ENCODE results near the gene ASB7.

Gene ASB7

GRCh38 chr15:100682468-100682867 is 80.1 kb downstream of the ASB7 start:
- in situ Hi-C loops (cut with HindIII; ENCODE audit: low sequenced_read_pairs) = no loop called here

- in situ Hi-C loops (cut with HindIII; ENCODE audit: low sequenced_read_pairs) = no loop called here
Observed at GRCh38 chr15:100683434-100683833, 81.0 kb downstream of the ASB7 start.

- in situ Hi-C loops (cut with HindIII; ENCODE audit: low sequenced_read_pairs) = no loop called here
Observed at GRCh38 chr15:100684591-100684990, 82.2 kb downstream of the ASB7 start.

- in situ Hi-C loops (cut with HindIII; ENCODE audit: low sequenced_read_pairs) = no loop called here
Observed at GRCh38 chr15:100686021-100686724, 83.8 kb downstream of the ASB7 start.

- in situ Hi-C loops (cut with HindIII; ENCODE audit: low sequenced_read_pairs) = no loop called here
Observed at GRCh38 chr15:100686725-100687473, 84.5 kb downstream of the ASB7 start.

- in situ Hi-C loops (cut with HindIII; ENCODE audit: low sequenced_read_pairs) = no loop called here
Observed at GRCh38 chr15:100687582-100688141, 85.3 kb downstream of the ASB7 start.

GRCh38 chr15:100688549-100689120 is 86.2 kb downstream of the ASB7 start:
- in situ Hi-C loops (cut with HindIII; ENCODE audit: low sequenced_read_pairs) = no loop called here

GRCh38 chr15:100689131-100689899 is 86.9 kb downstream of the ASB7 start:
- in situ Hi-C loops (cut with HindIII; ENCODE audit: low sequenced_read_pairs) = no loop called here

GRCh38 chr15:100690032-100690794 is 87.8 kb downstream of the ASB7 start:
- in situ Hi-C loops (cut with HindIII; ENCODE audit: low sequenced_read_pairs) = no loop called here

GRCh38 chr15:100690795-100691158 is 88.4 kb downstream of the ASB7 start:
- in situ Hi-C loops (cut with HindIII; ENCODE audit: low sequenced_read_pairs) = no loop called here

GRCh38 chr15:100691321-100691720 is 88.9 kb downstream of the ASB7 start:
- in situ Hi-C loops (cut with HindIII; ENCODE audit: low sequenced_read_pairs) = no loop called here

GRCh38 chr15:100692246-100692645 is 89.9 kb downstream of the ASB7 start:
- in situ Hi-C loops (cut with HindIII; ENCODE audit: low sequenced_read_pairs) = no loop called here

GRCh38 chr15:100692671-100693070 is 90.3 kb downstream of the ASB7 start:
- in situ Hi-C loops (cut with HindIII; ENCODE audit: low sequenced_read_pairs) = no loop called here

- in situ Hi-C loops (cut with HindIII; ENCODE audit: low sequenced_read_pairs) = no loop called here
Observed at GRCh38 chr15:100693451-100693850, 91.1 kb downstream of the ASB7 start.

- in situ Hi-C loops (cut with HindIII; ENCODE audit: low sequenced_read_pairs) = no loop called here
Observed at GRCh38 chr15:100694381-100695021, 92.1 kb downstream of the ASB7 start.

GRCh38 chr15:100695048-100695447 is 92.7 kb downstream of the ASB7 start:
- in situ Hi-C loops (cut with HindIII; ENCODE audit: low sequenced_read_pairs) = no loop called here

- in situ Hi-C loops (cut with HindIII; ENCODE audit: low sequenced_read_pairs) = no loop called here
Observed at GRCh38 chr15:100696452-100696851, 94.1 kb downstream of the ASB7 start.

Data from endothelial cell of hepatic sinusoid (primary cell).